ENCODE measurements around the gene CCDC78. TPM values are rescaled to one million over a fixed set of nuclear protein-coding genes. Genes with fewer than 3 reads are reported as not detected.
A peak's percentile ranks its signal among the peaks of the same experiment; 100 is the strongest.

CCDC78 gene
- total RNA-seq, 1 experiment from 2014 or later, result 22.9 TPM

- CTCF ChIA-PET, result interaction anchor here (1.0 to 2.6 kb wide), 2 partner anchors 12 to 16 kb away, joined by 3 to 11 read pairs; no protein-coding TSS in a partner anchor
- ATAC-seq, result no peak
- no peaks in the 10 kb centered on the region for H3K9me3 ChIP-seq (ENCODE audit: control insufficient read depth in 1 of 2, insufficient read depth in 1 of 2, low read depth in 1 of 2, low read length in 2 of 2)
- no peaks in the 10 kb centered on the region for H4K20me1 ChIP-seq (ENCODE audit: insufficient read depth)
- H3K27ac ChIP-seq (ENCODE audit: low read depth, low read length), result no peak overlapping the region
- H3K9me2 ChIP-seq (ENCODE audit: insufficient read depth), result no peaks in the 10 kb centered on the region
- RAD21 ChIA-PET (ENCODE audit: low non-redundant PET in 1 of 2, low total read pairs in 2 of 2, uncharacterized antibody in 2 of 2, unreplicated experiment in 2 of 2), result interaction anchor here in 1 of 2 experiments (0.5 kb wide), 1 partner anchor 12 kb away, joined by 4 read pairs; no protein-coding TSS in a partner anchor
- intact Hi-C loops (cut with micrococcal nuclease), result no loop called here
- no peak overlapping the region for H2AFZ ChIP-seq (ENCODE audit: low read depth, low read length, poor library complexity, severe bottlenecking)
- no peak overlapping the region for H3K4me2 ChIP-seq (ENCODE audit: low read length)
- H3K36me3 ChIP-seq (ENCODE audit: control insufficient read depth in 1 of 2, insufficient read depth in 2 of 2, low read length in 2 of 2), result no peaks in the 10 kb centered on the region
- TF ChIP-seq SP1 (IDR thresholded peaks at IDR 0.05; ENCODE audit: low read depth) (no peak), POLR2AphosphoS5 (IDR thresholded peaks at IDR 0.05; ENCODE audit: low read depth, low read length) (no peak), SRF (IDR thresholded peaks at IDR 0.05; ENCODE audit: low read depth) (no peak), CTCF (IDR thresholded peaks at IDR 0.05 in 2 of 3, conservative IDR thresholded peaks at IDR 0.05 in 1 of 3; ENCODE audit: borderline replicate concordance in 1 of 3, insufficient read depth in 1 of 3, low read depth in 2 of 3, low read length in 2 of 3) (no peak)
- no peak overlapping the region for H3K9ac ChIP-seq (ENCODE audit: low read length)
- H3K4me3 ChIP-seq (replicated peaks in 1 of 2; ENCODE audit: low read depth in 1 of 2, low read length in 2 of 2), result no peak overlapping the region
- DNase-seq (ENCODE audit: low read depth, low spot score), result no peak
- H3K4me1 ChIP-seq (ENCODE audit: control insufficient read depth in 1 of 2, insufficient read depth in 2 of 2, low read length in 2 of 2), result peaks cover 11 to 56% of the 10 kb centered on the region in 2 experiments
- BruUV-seq (replicated peaks), result no TSS peak
- no peaks in the 10 kb centered on the region for H3K27me3 ChIP-seq (ENCODE audit: insufficient read depth, low read length)
- peaks cover 24% of the 10 kb centered on the region; the same call in 1 of the 2 replicates for H3K79me2 ChIP-seq (ENCODE audit: insufficient read depth, low read length)
- POLR2A ChIA-PET, result interaction anchor here (3.0 kb wide), 1 partner anchor 10 kb away, joined by 20 read pairs; the partner anchor contains the start of gene METRN
Measured at GRCh38 chr16:725041-725376, 1.2 kb downstream of the CCDC78 start.

GRCh38 chr16:724188-725040 lies 1.8 kb downstream of the CCDC78 start:
- no peaks in the 10 kb centered on the region for H3K27me3 ChIP-seq (ENCODE audit: insufficient read depth, low read length)
- no peaks in the 10 kb centered on the region for H3K9me2 ChIP-seq (ENCODE audit: insufficient read depth)
- no peaks in the 10 kb centered on the region for H3K9me3 ChIP-seq (ENCODE audit: control insufficient read depth in 1 of 2, insufficient read depth in 1 of 2, low read depth in 1 of 2, low read length in 2 of 2)
- CTCF ChIA-PET, result interaction anchor here (1.0 to 2.4 kb wide), 2 partner anchors 12 to 17 kb away, joined by 3 to 10 read pairs; no protein-coding TSS in a partner anchor
- H3K27ac ChIP-seq (ENCODE audit: low read depth, low read length), result no peak overlapping the region
- no peak overlapping the region for H3K4me3 ChIP-seq (replicated peaks in 1 of 2; ENCODE audit: low read depth in 1 of 2, low read length in 2 of 2)
- DNase-seq (ENCODE audit: low read depth, low spot score) (no peak), ATAC-seq (no peak)
- no peak overlapping the region for H3K9ac ChIP-seq (ENCODE audit: low read length)
- no peaks in the 10 kb centered on the region for H4K20me1 ChIP-seq (ENCODE audit: insufficient read depth)
- TF ChIP-seq POLR2A (IDR thresholded peaks at IDR 0.05; ENCODE audit: borderline replicate concordance, extremely low read depth, insufficient read depth, insufficient read length) (peak; percentile 1), POLR2AphosphoS5 (IDR thresholded peaks at IDR 0.05; ENCODE audit: low read depth, low read length) (peak; percentile 13; the same call in 1 of the 2 replicates), ELF1 (IDR thresholded peaks at IDR 0.05; ENCODE audit: borderline replicate concordance, low read depth) (no peak)
- no peak overlapping the region for H2AFZ ChIP-seq (ENCODE audit: low read depth, low read length, poor library complexity, severe bottlenecking)
- H3K4me2 ChIP-seq (ENCODE audit: low read length), result no peak overlapping the region
- intact Hi-C loops (cut with micrococcal nuclease), result no loop called here
- BruUV-seq (replicated peaks), result no TSS peak
- POLR2A ChIA-PET, result interaction anchor here (3.0 kb wide), 1 partner anchor 9 kb away, joined by 20 read pairs; the partner anchor contains the start of gene METRN
- H3K36me3 ChIP-seq (ENCODE audit: control insufficient read depth in 1 of 2, insufficient read depth in 2 of 2, low read length in 2 of 2), result no peaks in the 10 kb centered on the region
- peaks cover 16 to 58% of the 10 kb centered on the region in 2 experiments for H3K4me1 ChIP-seq (ENCODE audit: control insufficient read depth in 1 of 2, insufficient read depth in 2 of 2, low read length in 2 of 2)
- peaks cover 19% of the 10 kb centered on the region; the same call in 1 of the 2 replicates for H3K79me2 ChIP-seq (ENCODE audit: insufficient read depth, low read length)
- RAD21 ChIA-PET (ENCODE audit: low non-redundant PET in 1 of 2, low total read pairs in 2 of 2, uncharacterized antibody in 2 of 2, unreplicated experiment in 2 of 2), result no interaction called here

Measured in HCT116 (cell line).